Tibial nerve (tissue), 4 donors: ENCODE results near the gene PHLDA1. TPM values are rescaled to one million over a fixed set of nuclear protein-coding genes. Genes with fewer than 3 reads are reported as not detected.
"Not testable (repeated sequence)": the region's sequence is repeated elsewhere in the genome, so short reads cannot be mapped to it uniquely, and the experiment has no call there.

Source experiments
- DNase-seq, 2 donors: peaks; one replicate each; pipeline ENCODE4 v3.0.0-alpha.2; 2019; ENCODE audit warnings: low spot score in 2 of 2
- H3K27ac ChIP-seq, 4 donors: fragments of 200-600 bp; sonication (generic) in 3 of 4; one replicate each; pipeline ENCODE4 v1.5.1; 2017 to 2019; ENCODE audit warnings: mild to moderate bottlenecking in 1 of 4
- H3K27me3 ChIP-seq, 2 donors: fragments of 200-600 bp; sonication (generic) in 1 of 2; one replicate each; pipeline versions ENCODE4 v1.5.1 to v1.6.0; 2017 to 2019
- H3K36me3 ChIP-seq, 3 donors: fragments of 200-600 bp; sonication (generic); one replicate each; pipeline ENCODE4 v1.5.1; 2018 to 2019
- H3K4me1 ChIP-seq, 4 donors: fragments of 200-600 bp; sonication (generic) in 3 of 4; one replicate each; pipeline ENCODE4 v1.5.1; 2017 to 2019
- H3K4me3 ChIP-seq, 4 donors: fragments of 200-600 bp; sonication (generic) in 3 of 4; one replicate each; pipeline ENCODE4 v1.5.1; 2017 to 2019; ENCODE audit warnings: mild to moderate bottlenecking in 1 of 4, moderate library complexity in 1 of 4
- H3K9me3 ChIP-seq, 4 donors: fragments of 200-600 bp; sonication (generic) in 3 of 4; one replicate each; pipeline ENCODE4 v1.5.1; 2017 to 2019
- EP300 ChIP-seq, 2 donors: sonication (generic); formaldehyde crosslinking; IDR thresholded peaks; one replicate each; pipeline ENCODE4 v1.6.1; 2017; ENCODE audit warnings: antibody characterized with exemption in 2 of 2, mild to moderate bottlenecking in 1 of 2
- POLR2A ChIP-seq, 2 donors: fragments of 450-650 bp; IDR thresholded peaks; one replicate each; pipeline ENCODE4 v1.6.1; 2017; ENCODE audit warnings: antibody characterized with exemption in 2 of 2, mild to moderate bottlenecking in 2 of 2, moderate library complexity in 2 of 2
- WGBS, 2 donors: methylation state at CpG; one replicate each; pipeline ENCODE4 v1.1.5; 2018; 5-methylcytosine and 5-hydroxymethylcytosine counted together
- total RNA-seq, 4 donors: library from RNA; depleted of rRNA; stranded (reverse); fragments of >200 nt; gene quantifications; one replicate each; pipeline ENCODE4 v1.1.0, GENCODE V29; 2016
- TF ChIP-seq, protein P1 (sequence below), 5 experiments: fragments of 200-600 bp in 3 of 5; fragments of 450-650 bp in 2 of 5; sonication (generic) in 3 of 5; IDR thresholded peaks; one replicate each; pipeline ENCODE4 v1.5.1; 2016 to 2019; ENCODE audit warnings: antibody characterized with exemption in 5 of 5, mild to moderate bottlenecking in 3 of 5, moderate library complexity in 2 of 5

The PHLDA1 gene
- total RNA-seq, 4 donors from 2014 or later, result 23.6 to 34.9 (median 30.7) TPM

DNA sequence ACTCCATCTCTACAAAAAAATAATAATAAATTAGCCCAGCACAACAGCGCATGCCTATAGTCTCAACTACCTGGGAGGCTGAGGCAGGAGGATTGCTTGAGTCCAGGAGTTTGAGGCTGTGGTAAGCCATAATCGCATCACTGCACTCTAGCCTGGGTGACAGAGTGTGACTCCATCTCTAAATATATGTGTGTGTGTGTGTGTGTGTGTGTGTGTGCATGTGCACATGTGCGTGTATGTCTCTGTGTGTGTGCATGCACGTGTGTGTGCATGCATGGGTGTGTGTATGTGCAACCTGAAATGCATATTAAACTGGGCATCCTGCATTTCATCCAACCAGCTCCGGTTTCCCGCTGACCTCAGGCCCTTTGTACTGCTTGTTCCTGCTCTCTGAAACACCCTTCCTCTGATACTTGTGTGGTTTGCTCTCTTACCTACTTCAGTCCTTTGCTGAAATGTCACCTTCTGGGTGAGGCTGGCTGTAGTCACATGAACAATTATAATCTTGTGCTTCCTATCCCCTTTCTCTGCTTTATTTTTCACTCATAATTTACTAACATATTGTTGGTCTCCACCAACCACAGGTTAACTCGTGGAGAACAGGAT lies 46.9 kb downstream of the PHLDA1 start:
- H3K9me3 ChIP-seq, result peaks cover 0 to 5% (median 0%) of the 10 kb centered on the region in 4 donors
- TF ChIP-seq EP300 (IDR thresholded peaks at IDR 0.05) (no peak), POLR2A (IDR thresholded peaks at IDR 0.05) (no peak)
- TF ChIP-seq, protein P1, sequence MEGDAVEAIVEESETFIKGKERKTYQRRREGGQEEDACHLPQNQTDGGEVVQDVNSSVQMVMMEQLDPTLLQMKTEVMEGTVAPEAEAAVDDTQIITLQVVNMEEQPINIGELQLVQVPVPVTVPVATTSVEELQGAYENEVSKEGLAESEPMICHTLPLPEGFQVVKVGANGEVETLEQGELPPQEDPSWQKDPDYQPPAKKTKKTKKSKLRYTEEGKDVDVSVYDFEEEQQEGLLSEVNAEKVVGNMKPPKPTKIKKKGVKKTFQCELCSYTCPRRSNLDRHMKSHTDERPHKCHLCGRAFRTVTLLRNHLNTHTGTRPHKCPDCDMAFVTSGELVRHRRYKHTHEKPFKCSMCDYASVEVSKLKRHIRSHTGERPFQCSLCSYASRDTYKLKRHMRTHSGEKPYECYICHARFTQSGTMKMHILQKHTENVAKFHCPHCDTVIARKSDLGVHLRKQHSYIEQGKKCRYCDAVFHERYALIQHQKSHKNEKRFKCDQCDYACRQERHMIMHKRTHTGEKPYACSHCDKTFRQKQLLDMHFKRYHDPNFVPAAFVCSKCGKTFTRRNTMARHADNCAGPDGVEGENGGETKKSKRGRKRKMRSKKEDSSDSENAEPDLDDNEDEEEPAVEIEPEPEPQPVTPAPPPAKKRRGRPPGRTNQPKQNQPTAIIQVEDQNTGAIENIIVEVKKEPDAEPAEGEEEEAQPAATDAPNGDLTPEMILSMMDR (IDR thresholded peaks at IDR 0.05), result no peak
- no peaks in the 10 kb centered on the region for H3K36me3 ChIP-seq
- no peak overlapping the region for H3K27ac ChIP-seq
- no peak for DNase-seq
- no peak overlapping the region for H3K4me3 ChIP-seq
- H3K4me1 ChIP-seq, result peaks cover 0 to 28% (median 17%) of the 10 kb centered on the region in 4 donors
- WGBS, 2 donors, result 90 to 93% methylated on average over 7 of the region's 7 CpGs
- no peaks in the 10 kb centered on the region for H3K27me3 ChIP-seq

DNA sequence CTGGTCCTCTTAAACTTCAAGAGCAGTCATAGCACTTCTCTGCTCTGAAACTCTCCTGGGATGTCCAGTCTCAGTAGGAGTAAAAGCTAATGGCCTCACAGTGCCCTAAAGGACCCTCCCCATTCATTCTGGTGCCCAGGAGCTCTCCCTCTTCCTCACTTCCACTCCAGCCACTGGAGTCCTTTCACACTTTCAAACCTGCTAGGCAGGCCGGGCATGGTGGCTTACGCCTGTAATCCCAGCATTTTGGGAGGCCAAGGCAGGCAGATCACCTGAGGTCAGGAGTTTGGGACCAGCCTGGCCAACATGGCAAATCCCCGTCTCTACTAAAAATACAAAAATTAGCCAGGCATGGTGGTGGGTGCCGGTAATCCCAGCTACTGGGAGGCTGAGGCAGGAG lies 47.7 kb downstream of the PHLDA1 start:
- peak overlapping the region in 2 of 4 donors; percentile 52 to 66 for H3K27ac ChIP-seq
- not testable (repeated sequence) for H3K36me3 ChIP-seq

DNA sequence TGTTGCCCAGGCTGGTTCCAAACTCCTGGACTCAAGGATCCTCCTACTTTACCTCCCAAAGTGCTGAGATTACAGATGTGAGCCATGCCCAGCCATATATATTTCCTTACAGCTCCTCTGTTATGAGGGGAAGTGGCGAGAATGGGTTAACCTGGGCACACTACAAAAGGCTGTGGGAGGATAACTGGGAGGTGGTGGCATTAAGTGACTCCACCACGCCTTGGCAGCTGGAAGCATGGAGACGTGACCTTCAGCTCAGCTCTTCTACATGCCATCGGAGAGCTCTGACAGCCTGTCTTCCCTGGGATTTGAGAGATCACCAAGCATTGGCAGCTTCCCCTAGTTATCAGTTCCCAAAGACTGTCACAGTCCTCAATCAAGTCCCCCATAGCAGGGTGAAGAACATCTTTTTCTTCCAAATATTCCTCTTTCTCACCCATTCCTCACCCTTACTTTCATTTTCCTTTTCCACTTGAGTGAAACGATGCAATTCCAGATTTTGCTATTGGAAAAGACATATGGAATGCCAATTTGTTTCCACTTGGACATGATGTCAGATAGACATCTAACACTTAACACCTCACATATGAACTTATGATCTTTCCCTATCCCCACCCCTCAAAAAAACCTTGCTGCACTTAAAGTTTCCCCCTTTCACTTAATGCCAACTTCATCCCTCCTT lies 48.5 kb downstream of the PHLDA1 start:
- no peak for TF ChIP-seq EP300 (IDR thresholded peaks at IDR 0.05)
- TF ChIP-seq, protein P1 (IDR thresholded peaks at IDR 0.05), result no peak
- no peak for TF ChIP-seq POLR2A (IDR thresholded peaks at IDR 0.05)
- no peaks in the 10 kb centered on the region for H3K36me3 ChIP-seq
- no peaks in the 10 kb centered on the region for H3K27me3 ChIP-seq
- H3K9me3 ChIP-seq, result peaks cover 0 to 2% (median 0%) of the 10 kb centered on the region in 4 donors
- H3K4me1 ChIP-seq, result peaks cover 0 to 44% (median 25%) of the 10 kb centered on the region in 4 donors
- peak overlapping the region in 3 of 4 donors; percentile 15 to 34 (median 30) for H3K4me3 ChIP-seq
- WGBS, 2 donors, result 51 to 55% methylated on average over 5 of the region's 5 CpGs
- no peak for DNase-seq
- H3K27ac ChIP-seq, result peak overlapping the region in 2 of 4 donors; percentile 52 to 66

More for the DNA sequence above, 47.7 kb downstream of the PHLDA1 start:
- peaks cover 0 to 36% (median 19%) of the 10 kb centered on the region in 4 donors for H3K4me1 ChIP-seq
- H3K4me3 ChIP-seq, DNase-seq, H3K9me3 ChIP-seq, H3K27me3 ChIP-seq: not testable (repeated sequence)
- WGBS, 2 donors, result 97 to 98% methylated on average over 4 of the region's 4 CpGs

DNA sequence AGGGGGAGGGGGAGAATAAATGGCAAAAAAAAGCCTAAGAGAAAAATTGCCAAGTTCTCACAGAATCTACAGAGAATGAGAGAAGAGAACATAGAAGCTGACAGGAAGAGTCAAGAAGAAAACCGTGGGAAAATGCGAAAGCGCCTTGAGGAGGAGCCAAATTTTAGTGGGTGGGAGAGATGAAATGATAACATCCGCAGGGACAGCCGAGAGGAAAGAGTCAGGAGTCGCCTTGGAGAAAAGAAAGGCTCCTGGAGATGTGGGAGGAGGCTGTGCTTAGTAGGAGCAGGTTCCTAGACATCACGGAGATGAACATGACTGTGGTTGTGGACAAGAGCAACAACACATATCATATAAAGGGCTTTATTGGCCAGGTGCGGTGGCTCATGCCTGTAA lies 49.4 kb downstream of the PHLDA1 start:
- peak overlapping the region in 1 of 4 donors; percentile 66 for H3K27ac ChIP-seq
- WGBS, 2 donors, result 64 to 78% methylated on average over 8 of the region's 8 CpGs
- no peak overlapping the region for H3K4me3 ChIP-seq

DNA sequence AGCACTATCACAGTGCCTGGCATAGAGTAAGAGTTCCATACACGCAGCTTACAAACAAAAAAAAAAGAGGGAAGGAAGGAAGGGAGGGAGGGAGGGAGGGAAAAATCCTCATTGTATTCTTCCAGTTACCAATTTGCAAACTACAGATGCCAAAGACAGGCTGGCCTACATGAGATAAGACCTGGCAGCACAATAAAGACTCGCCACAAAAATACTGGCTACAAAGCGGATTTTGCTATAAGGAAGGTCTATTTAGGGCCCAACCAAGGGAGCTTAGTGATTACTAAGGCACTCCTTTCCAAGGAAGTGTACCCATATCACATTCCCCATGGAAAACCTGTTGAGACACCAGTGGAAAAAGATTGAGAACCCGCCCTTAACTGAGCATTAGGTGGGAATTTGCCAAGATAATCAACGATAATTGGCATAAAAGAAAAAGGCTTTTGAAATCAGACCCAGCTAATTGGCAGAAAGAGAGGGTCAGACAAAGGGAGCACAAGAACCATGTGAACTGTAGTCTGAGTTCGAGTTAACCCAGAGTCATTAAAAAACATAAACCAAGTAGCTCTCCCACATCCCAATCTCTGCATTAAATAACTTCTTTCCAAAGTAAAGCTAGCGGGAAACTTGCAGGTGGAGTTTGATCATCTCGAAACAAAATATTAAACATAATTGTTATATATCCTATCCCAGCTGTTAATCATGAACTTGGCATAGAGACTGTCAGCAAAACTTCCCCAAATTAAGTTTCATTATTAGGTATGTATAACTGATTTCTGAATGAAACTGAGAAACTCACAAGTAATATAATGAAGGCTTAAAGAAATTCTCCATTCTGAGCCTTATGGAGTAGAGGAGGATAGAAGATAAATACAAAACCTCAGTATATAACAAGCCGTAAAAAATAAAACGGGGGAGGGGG lies 50.1 kb downstream of the PHLDA1 start:
- Histone ChIP-seq H3K4me3 (no peak overlapping the region), H3K27ac (peak overlapping the region in 1 of 4 donors; percentile 9), H3K36me3 (no peaks in the 10 kb centered on the region), H3K9me3 (no peaks in the 10 kb centered on the region), H3K27me3 (no peaks in the 10 kb centered on the region), H3K4me1 (peaks cover 0 to 54% (median 34%) of the 10 kb centered on the region in 4 donors)
- WGBS, 2 donors, result 75% methylated on average over 10 of the region's 10 CpGs
- TF ChIP-seq, protein P1 (IDR thresholded peaks at IDR 0.05), result no peak
- TF ChIP-seq POLR2A (IDR thresholded peaks at IDR 0.05), result no peak
- TF ChIP-seq EP300 (IDR thresholded peaks at IDR 0.05), result no peak
- no peak for DNase-seq

More for the DNA sequence above, 49.4 kb downstream of the PHLDA1 start:
- DNase-seq, result no peak
- H3K27me3 ChIP-seq, result no peaks in the 10 kb centered on the region
- no peaks in the 10 kb centered on the region for H3K9me3 ChIP-seq
- H3K4me1 ChIP-seq, result peaks cover 0 to 53% (median 33%) of the 10 kb centered on the region in 4 donors
- no peak for TF ChIP-seq EP300 (IDR thresholded peaks at IDR 0.05)
- TF ChIP-seq, protein P1 (IDR thresholded peaks at IDR 0.05), result no peak
- no peak for TF ChIP-seq POLR2A (IDR thresholded peaks at IDR 0.05)
- H3K36me3 ChIP-seq, result no peaks in the 10 kb centered on the region
